Suppressor macrophage treated with lipopolysaccharide for 4 hours (primary cell): ENCODE data around the gene SLC39A11.

Source experiments
- DNase-seq: peaks from one replicate; pipeline ENCODE4 v3.0.0-alpha.2; 2020

SLC39A11 gene

DNA sequence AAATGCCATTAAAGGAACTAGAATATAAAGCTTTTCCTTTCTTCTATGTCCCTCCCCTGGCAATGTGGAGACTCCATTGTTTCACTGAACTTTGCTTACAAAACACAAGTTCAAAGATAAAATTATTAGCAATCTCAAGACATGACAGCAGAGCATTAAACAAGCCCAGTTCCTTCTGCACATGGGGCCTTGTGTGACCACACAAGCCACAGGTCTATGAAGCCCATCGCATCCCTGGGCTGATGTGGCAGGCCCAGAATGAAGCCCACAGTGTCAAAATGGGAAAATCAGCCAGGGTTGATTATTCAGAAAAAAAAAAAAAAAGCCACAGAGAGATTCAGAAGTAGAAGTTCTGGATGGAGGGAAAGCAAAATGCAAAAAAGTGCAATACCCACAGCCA is 12.9 kb upstream of the SLC39A11 start:
- no peak for DNase-seq

DNA sequence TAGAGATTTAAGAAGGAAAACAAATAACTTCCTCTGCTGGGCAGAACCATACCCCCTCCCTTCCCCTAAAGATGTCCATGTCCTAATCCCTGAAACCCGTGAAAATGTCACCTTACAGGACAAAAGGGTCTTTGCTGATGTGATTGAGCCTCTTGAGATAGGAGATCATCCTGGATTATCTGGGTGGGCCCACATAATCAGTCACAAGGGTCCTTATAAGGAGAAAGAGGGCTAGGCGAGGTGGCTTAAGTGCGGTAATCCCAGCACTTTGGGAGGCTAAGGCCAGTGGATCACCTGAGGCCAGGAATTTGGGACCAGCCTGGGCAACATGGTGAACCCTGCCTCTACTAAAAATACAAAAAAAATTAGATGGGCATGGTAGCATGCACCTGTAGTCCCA is 12.0 kb upstream of the SLC39A11 start:
- no peak for DNase-seq

DNA sequence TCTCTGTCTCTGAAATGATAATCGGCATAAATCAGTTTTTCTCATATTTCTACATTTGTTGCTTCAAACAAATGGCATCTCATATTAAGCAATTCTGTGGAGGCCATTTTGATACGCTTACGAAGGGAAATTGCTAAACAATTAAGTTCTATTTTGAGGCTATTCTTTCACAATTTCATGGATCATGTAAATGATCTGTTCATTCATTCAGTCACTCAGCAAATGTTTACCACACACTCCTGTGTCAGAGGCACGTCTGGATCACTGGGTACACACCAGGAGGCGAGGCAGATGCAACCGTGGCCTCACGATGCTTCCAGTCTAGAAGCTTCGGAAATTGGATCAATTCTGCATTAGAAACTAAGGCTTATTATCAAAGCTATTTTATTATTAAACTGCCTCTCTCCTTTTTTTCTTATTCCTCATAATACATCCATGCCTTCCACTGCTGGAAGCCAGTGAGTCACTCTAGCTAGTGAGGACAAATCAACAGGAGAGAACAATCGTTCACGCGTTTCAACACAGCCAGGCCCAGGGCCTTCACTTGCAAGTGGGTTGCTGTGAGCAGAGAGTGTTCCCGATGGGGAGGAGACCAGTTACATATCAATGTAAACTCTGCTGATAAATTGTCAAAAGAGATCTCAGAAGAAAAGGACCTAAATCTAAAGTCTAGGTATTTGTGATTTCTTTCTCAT is 11.3 kb upstream of the SLC39A11 start:
- peak; percentile 86 for DNase-seq

DNA sequence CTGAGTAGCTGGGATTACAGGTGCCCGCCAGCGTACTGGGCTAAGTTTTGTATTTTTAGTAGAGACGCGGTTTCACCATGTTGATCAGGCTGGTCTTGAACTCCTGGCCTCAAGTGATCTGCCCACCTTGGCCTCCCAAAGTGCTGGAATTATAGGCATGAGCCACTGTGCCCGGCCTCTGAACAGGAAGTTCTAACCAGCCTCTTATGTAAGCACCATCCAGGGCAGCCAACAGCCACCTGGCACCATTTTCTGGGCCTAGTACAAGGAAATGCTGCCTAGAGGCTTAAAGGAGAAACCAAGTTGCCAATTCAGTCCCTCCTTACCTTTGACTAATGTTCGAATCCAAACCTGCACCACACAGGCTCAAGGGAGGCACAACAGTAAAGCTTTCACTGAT is 8.5 kb upstream of the SLC39A11 start:
- no peak for DNase-seq

DNA sequence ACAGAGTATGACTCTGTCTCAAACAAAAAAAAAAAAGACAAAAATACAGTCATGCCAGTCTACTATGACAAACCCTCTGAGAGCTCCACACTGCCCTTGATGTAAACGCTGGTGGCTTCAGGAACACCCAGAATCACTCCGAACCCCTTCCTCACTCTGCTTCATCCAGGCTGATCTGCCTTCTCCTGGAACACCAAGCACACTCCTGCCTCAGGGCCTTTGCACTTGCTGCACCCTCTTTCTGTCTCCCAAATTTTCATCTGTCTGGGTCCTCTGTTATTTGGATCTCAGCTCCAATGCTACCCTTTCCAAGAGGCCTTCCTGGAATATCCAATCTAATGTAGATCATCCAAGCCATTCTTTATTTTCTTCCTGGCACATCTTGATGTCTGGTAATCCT is 7.9 kb upstream of the SLC39A11 start:
- DNase-seq: no peak

DNA sequence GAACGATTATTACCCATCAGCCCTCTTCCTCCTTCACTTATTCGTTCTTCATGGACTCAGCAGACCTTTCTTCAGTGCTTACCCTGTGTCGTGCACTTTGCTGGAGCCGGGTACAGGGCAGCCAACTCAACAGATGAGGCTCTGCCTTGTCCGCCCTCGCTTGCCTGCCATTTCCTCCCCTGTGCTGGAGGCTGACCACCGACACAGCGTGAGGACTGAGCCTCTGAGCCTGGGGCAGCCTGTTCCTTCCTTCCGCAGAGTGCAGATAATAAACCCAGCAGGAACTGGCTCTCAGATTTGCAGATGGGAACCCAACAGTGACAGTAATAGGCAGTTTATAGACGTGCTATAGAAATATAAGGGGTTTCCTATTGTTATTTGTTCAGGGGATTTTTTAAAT is 7.0 kb upstream of the SLC39A11 start:
- DNase-seq: no peak

DNA sequence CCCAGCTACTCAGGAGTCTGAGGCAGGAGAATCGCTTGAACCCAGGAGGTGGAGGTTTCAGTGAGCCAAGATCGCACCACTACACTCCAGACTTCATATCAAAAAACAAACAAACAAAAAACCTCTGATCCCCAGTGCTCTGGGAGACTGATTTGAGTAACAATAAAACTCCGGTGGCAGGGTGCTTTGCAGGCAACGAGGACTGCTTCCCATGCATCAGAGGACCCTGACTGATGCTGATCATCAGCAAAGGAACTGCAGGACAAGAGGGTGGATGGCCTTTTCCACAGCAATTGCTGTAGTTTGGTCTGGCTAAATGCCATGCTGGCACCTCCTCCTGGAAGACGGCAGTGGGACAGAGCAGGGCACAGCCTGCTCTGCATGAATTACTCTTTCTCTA is 6.4 kb upstream of the SLC39A11 start:
- no peak for DNase-seq

DNA sequence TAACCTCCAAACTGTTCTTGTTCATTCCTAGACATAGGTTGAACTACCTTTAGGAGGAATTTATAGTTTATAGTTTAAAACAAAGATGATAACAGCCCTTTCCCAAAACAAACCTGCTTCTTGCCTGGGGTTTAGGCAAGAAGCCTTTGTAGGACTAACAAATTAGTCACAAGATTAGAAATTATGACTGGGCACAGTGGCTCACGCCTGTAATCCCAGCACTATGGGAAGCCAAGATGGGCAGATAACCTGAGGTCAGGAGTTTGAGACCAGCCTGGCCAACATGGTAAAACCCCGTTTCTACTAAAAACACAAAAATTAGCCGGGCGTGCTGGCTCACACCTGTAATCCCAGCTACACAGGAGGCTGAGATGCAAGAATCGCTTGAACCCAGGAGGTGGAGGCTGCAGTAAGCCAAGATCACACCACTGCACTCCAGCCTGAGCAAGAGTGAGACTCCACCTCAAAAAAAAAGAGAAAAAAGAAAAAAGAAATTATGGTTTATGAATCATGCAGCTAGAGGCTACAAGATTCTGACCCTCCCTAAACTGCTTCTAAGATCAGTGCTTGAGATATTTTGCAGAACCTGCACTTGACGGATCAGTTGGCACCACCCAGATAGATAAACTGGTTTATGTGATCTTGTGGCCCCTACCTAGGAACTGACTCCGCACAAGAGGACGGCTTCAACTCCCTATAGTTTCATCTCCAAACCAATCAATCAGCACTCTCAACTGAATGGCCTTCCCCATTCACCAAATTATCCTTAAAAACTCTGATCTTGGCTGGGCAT is 5.7 kb upstream of the SLC39A11 start:
- DNase-seq: peak; percentile 21

DNA sequence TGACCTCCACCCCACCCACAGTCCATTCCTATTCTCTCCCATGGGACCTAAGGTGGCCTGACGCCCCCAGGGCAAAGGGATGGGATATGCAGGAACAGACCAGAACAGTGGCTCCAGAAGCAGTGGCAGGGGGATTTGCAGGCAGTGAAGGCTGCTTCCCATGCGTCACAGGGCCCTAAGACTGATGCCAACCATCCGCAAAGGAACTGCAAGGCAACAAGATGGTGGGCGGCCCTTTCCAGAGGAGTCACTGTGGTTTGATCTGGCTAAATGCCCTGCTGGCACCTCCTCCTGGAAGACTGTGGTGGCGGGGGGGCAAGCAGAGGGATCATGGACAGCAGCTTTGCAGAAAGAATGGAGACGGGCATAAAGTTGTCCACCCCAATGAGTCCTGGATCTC is 4.4 kb upstream of the SLC39A11 start:
- DNase-seq: peak; percentile 79

DNA sequence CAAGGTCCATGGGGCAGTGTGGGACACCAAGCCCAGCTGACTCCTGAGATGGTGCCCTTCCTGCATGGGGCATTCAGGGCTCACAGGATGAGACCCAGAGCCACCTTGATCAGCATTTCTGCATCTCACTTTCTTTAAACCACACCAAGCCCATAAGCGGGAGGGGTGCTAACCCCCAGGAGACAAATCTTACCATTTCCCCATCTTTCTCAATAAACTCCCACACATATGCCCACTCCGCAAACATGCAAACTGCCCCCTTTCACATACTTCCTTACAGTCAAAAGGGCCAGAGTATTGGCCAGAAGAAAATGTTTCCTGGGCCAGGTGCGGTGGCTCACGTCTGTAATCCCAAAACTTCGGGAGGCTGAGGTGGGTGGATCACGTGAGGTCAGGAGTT is 3.7 kb upstream of the SLC39A11 start:
- no peak for DNase-seq

DNA sequence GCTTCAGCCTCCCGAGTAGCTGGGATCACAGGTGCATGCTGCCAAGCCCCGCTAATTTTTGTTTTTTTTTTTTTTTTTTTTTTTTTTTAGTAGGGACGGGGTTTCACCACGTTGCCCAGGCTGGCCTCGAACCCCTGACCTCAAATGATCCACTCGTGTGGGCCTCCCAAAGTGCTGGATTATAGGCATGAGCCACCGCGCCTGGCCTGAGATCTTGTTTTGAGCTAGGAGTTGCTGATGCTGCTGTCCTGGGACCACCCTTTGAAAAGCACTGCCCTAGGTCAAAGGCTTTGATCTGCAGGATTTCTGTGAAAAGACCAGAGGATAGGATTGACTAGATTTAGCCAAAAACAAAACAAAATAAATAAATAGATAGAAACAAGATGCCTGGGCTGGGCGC is 798 bp upstream of the SLC39A11 start:
- DNase-seq: no peak

DNA sequence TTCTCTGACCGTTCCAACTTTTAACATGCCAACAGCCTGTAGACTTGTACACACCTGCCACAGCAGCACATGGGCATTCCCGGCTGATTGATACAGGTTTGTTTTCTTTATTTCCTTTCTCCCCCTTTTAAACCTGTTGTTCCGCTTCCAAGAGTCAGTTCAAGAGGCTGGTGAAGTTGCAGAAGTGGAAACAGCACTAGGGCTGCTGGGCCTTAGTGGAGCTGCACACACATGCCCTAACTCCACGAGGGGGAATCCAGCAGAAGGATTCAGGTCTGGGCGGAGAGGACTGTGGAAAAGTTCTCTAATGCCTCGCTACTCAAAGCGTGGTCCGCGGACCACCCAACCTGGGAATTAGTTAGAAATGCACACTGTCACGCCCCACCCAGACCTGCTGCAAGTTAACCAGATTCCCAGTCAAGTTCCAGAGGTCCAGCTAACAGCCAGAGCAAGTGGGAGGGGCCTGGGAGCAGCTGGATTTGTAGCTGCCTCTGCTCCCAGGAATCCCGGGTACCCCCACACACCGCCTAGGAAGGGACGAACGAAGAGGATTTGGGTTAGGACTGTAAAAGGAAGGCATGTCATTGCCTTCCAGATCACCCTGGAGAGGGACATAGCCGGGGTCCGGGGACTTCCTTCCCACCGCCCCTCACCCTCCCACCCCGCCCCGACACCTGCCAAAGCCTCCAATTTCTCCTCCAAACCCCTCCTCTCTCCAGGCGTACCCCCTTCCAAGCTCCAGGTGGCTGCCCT is 542 bp downstream of the SLC39A11 start:
- peak; percentile 50 for DNase-seq

DNA sequence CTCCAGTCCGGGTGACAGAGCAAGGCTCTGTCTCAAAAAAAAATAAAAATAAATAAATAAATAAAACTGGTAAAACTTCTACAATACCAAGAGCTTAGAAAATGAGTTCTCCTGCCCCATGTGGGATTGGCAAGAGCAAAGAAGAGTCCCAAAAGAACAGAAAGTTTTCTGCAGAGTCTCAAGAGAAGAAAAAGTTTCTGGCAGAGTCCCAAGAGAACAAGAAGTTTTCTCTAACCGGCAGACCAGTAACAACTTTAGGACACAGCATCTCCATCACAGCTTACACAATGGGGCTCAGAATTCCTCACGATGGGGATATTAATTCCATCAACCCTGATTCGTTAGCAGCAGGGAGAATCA is 1.1 kb downstream of the SLC39A11 start:
- no peak for DNase-seq

DNA sequence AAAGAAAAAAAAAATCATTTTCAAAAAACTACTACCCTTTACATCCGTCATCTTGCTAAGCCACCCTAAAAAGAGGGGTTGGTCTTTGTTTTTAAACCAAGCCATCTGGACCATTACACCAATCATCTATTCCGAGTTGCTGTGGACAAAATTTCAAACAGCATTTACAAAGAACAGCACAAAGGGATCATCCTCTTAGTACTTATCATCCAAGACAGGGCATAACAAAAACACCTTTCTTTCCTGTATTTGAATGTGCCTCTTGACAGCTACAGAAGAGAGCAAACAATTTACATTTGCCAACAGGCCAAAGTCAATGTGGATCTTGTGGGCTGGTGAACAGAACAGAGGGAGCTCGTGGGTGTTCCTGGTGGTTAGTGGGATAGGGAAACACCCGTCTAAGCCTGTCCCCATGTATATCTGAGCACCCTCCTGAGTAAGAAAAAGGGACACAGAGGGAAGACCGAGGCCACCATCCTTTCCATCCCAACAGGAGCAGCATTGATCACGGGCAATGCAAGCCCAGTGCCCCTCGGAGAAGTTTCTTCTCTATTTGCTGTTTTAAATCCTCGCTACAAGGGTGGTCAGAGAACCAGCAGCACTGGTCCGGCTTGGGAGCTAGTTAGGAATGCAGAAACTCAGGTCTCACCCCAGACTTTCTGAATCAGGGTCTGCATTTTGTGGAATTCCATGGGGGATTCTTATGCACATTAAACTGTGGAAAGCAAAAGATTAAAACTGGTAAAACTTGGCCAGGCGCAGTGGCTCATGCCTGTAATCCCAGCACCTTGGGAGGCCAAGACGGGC is 1.9 kb downstream of the SLC39A11 start:
- no peak for DNase-seq

DNA sequence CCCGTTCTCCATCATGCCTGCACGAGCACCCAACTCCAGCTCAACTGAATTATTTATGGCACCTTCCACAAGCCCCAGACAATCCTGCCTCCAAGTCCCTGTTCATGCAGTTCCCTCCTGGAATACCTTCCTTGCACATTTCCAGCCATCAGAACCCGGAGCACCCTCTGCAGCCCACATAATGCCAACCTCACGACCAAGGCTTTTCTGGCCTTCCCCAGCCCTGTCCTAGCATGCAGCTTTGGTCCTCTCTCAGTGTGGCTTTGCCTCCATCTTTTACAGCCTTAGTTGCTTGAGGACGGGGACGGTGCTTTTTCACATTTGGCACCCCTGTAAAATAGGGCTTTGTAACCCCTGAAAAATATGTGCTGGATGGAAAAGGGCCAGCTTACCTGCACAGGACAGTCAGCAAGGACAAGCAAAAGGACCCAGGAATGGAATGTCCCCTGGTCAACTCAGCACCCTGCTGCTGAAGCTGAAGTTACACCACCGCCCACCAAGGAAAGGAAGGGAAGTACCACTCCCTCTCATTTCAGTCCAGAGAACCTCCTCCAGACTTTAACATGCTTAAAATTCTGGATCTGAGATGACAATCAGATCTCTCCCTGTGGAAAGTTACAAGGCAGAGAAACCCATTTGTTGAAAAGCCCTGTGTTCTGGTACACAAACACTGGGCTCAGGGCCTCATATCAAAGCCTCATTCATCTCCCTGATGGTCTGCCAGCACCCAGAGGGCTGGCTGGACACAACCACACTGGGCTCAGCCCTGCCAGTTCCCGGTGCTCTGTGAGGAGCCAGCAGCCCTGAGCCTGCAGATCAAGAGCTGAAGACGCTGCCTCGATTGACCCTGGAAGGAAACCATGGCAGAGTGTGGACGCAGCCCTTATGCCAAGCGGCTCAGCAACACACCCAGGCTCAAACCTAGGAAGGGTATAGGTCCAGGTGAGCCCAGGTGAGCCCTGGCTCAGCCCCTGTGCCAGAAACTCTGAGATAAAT is 2.9 kb downstream of the SLC39A11 start:
- DNase-seq: no peak

DNA sequence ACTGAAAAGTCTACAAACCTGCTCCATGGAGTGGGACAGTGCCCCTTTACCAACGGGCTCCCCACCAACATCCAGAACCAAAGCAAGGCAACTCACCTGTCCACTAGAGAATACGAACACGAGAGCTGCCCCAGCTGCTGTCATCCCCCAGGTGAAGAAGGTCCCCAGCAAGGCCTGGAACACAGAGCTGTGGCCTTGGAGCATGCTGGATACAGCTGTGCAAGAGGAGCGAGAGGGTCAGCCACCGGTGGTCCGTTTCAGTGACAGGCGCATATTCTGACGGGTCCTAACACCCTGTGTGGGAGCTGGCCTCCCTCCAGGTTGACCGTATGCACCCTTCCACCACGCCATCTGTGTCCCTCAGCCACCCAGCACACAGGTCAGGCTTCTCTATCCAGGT is 3.9 kb downstream of the SLC39A11 start:
- no peak for DNase-seq

DNA sequence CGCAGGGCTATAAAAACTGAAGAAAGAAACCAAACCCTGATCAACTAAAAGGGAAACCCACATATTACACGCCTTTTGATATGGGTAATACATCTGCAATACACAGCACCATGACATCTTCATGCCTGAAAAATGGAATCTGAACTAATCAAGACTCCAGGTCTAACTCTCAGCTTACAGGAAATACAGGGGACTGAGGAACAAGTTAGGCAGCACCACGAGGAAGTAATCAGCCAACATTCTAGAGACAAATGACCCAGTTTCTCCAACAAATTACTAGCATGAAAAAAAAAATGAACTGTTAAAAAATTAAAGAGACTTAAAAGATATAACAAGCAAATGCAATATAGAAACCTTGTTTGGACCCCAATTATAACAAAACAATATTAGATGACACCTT is 9.1 kb downstream of the SLC39A11 start:
- DNase-seq: no peak

DNA sequence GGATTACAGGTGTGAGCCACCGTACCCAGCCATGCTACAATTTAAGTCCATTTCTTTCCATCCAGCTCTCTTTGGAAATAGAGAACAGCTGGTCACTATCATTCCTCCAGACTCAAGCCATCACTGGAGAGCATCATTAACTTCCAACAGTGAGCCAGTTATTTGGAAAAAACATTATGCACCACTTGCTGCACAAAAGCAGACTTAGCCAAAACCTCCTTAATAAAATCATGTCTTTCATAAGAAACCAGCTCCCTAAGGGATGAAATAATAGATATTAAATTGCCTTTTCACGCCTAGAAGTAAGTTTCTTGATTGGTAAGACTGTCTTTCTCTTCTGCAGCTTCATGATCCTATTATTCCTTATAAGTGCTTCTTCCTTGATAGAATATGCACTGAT is 17.9 kb downstream of the SLC39A11 start:
- DNase-seq: no peak

DNA sequence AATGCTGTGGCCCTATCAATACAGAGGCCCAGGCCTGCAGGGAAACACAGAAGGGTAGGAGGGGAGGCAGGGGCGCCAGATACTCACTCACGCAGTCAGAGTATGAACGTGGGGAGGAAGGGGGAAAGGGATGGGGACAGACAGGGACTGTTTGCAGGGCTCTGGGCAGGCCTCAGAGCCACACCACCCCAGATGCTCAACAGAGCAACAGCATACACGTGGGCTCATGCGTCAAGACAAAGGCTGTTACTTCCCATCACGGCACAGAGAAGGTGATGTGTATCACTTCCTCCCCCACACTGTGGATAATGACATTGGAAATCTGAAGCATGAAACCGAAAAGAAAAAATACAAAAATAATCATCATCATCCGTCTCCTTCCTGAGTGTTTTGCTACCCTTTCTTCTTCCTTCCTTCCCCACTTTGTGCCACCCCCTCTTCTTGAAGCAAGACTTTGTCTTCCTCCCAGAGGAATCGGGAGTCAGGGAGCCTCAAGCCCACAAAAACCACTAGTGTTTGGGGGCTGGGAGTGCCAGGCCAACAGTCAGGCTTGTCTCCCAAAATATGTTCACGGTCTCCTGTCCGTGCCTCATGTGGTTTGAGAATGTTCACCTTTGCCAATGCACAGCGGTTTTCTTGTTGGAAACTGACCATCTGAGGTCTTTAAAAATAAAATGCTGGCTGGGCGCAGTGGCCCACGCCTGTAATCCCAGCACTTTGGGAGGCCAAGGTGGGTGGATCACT is 20.1 kb downstream of the SLC39A11 start:
- peak; percentile 56 for DNase-seq

DNA sequence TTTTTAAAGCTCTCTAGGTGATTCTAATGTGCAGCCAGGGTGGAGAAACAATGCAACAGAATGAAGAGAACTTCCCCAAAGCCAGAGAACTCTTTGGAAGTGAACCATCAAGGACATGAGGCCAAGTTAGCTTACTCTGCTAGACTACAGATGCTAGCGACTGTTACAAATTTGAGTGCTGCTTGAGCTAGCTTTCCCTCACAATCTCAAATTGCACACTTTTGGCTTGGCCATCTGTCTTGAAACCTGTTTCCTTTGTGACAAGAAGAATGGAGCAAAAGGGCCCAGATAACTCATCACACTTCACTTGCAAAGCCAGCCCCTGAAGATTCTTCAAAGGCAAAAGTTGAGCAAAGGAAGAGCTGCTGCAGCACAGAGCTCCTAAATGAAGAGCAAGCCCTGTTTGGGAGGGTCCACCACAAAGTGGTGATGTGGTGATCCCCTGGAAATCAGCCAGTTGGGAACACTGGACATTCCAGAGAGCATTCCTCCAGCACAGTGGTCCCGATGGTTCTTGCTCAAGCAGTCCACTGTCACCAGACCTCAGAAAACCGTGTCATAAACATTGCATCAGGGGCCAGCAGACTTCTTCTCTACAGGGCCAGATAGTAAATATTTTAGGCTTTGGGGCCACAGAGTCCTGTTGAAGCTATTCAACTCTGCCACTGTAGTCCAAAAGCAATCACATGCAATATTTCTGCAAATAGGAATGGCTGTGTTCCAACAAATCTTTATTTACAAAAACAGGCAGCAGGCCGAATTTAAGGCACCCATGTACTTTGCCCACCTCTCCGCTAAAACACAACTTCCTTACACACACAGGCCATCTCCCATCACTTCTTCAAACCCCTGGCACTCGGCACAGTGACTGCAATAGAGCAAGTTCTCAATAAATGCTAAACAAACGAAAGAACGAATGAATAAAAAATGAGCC is 21.2 kb downstream of the SLC39A11 start:
- no peak for DNase-seq
